Fibroblast of lung (primary cell): Measurements from ENCODE around the gene CCNL1. TPM values are rescaled to one million over a fixed set of nuclear protein-coding genes. Genes with fewer than 3 reads are reported as not detected.

ENCODE experiments used
- DNase-seq, 2 donors: peaks; one replicate each; pipeline versions ENCODE4 v3.0.0 to v3.0.0-alpha.2; 2010; ENCODE audit warnings: low read depth in 2 of 2
- H2AFZ ChIP-seq: 2 replicates; pipeline ENCODE4 v1.5.1; 2012; ENCODE audit warnings: low read length, control low read depth, inconsistent platforms
- H3K27ac ChIP-seq: 2 replicates; pipeline ENCODE4 v1.5.1; 2011; ENCODE audit warnings: low read length, control low read depth; ENCODE audit not compliant: insufficient read depth
- H3K27me3 ChIP-seq: 2 replicates; pipeline ENCODE4 v1.5.1; 2011; ENCODE audit warnings: mild to moderate bottlenecking, low read length; ENCODE audit not compliant: control insufficient read depth, insufficient read depth
- H3K36me3 ChIP-seq: 2 replicates; pipeline ENCODE4 v1.5.1; 2011; ENCODE audit warnings: low read length; ENCODE audit not compliant: control insufficient read depth, insufficient read depth
- H3K4me1 ChIP-seq: 2 replicates; pipeline ENCODE4 v1.5.1; 2011; ENCODE audit warnings: low read length; ENCODE audit not compliant: control insufficient read depth, insufficient read depth; ENCODE audit errors: extremely low read depth
- H3K4me2 ChIP-seq: 2 replicates; pipeline ENCODE4 v1.5.1; 2011; ENCODE audit warnings: low read length, control low read depth; ENCODE audit not compliant: insufficient read depth; ENCODE audit errors: extremely low read depth
- H3K4me3 ChIP-seq, 4 experiments: fragments of 200-600 bp in 1 of 4; sonication (generic) in 1 of 4; replicated peaks in 1 of 4; 2 replicates each; pipeline ENCODE4 v1.5.1; 2011 to 2016; ENCODE audit warnings: low read length in 4 of 4, low read depth in 3 of 4, mild to moderate bottlenecking in 3 of 4, control low read depth in 2 of 4, inconsistent platforms in 1 of 4, mixed read lengths in 1 of 4; ENCODE audit not compliant: insufficient read depth in 1 of 4; ENCODE audit errors: control extremely low read depth in 1 of 4
- H3K79me2 ChIP-seq: 2 replicates; pipeline ENCODE4 v1.5.1; 2012; ENCODE audit warnings: mild to moderate bottlenecking, low read length, inconsistent platforms; ENCODE audit not compliant: control insufficient read depth, insufficient read depth
- H3K9ac ChIP-seq: 2 replicates; pipeline ENCODE4 v1.5.1; 2011; ENCODE audit warnings: mild to moderate bottlenecking, low read length, control low read depth; ENCODE audit not compliant: insufficient read depth
- H3K9me3 ChIP-seq: 2 replicates; pipeline ENCODE4 v1.5.1; 2012; ENCODE audit warnings: low read depth, low read length; ENCODE audit not compliant: control insufficient read depth, insufficient read depth
- H4K20me1 ChIP-seq: 2 replicates; pipeline ENCODE4 v1.5.1; 2011; ENCODE audit warnings: low read length; ENCODE audit not compliant: control insufficient read depth, insufficient read depth; ENCODE audit errors: extremely low read depth
- EZH2 ChIP-seq: IDR thresholded peaks from 2 replicates; pipeline ENCODE4 v1.5.1; 2012; ENCODE audit warnings: low read length, control low read depth, mild to moderate bottlenecking; ENCODE audit errors: missing control alignments
- polyA plus RNA-seq, 2 donors: library from polyadenylated mRNA; depleted of rRNA in 1 of 2; stranded (reverse) in 1 of 2; unstranded in 1 of 2; fragments of >200 nt; gene quantifications; 2 replicates each; pipeline ENCODE4 v1.2.1, GENCODE V29; 2011 to 2012; ENCODE audit warnings: missing spikeins in 1 of 2
- total RNA-seq: library from RNA; depleted of rRNA; stranded (reverse); fragments of >200 nt; gene quantifications from 2 replicates; pipeline ENCODE4 v1.2.1, GENCODE V29; 2014
- TF ChIP-seq, protein P1 (sequence below), 2 donors: IDR thresholded peaks in 1 of 2; conservative IDR thresholded peaks in 1 of 2; 1 replicate in 1 of 2; 2 replicates in 1 of 2; pipeline ENCODE4 v1.5.1; 2011 to 2012; ENCODE audit warnings: low read length in 2 of 2, control low read depth in 1 of 2, inconsistent platforms in 1 of 2, low read depth in 1 of 2, mild to moderate bottlenecking in 1 of 2

Gene CCNL1
- total and polyA plus RNA-seq, 2 donors (not counting 1 experiment from before 2014, with no cell fraction given): 63.8 to 219 TPM

DNA sequence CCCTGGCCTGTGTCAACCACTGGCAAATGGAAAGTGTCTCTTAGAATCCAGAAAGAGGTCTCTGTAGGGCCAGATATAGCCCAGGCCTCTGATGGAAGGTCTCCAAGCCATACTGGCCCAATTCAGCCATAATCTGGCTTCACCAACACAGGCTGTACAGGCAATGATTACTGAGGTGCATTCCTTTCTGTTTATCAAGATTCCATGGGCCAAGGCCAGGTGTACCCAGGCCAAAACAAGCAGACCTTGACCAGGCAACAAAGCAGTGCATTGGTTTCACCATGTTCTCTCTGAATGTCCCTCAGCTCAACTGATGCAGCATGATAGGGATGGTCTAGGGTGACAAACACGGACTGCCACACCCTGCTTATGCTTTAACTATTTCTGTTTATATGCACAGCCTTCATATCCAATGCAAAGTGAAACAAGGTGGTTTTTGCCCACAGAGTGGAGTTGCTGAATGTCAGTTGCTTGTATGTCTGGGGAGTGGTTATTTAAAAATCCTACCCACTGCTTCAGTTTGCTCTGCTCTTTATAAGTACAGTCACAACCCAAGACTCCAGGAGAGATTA, 25.2 kb downstream of the CCNL1 start:
- DNase-seq: peak in 1 of 2 donors; percentile 58

DNA sequence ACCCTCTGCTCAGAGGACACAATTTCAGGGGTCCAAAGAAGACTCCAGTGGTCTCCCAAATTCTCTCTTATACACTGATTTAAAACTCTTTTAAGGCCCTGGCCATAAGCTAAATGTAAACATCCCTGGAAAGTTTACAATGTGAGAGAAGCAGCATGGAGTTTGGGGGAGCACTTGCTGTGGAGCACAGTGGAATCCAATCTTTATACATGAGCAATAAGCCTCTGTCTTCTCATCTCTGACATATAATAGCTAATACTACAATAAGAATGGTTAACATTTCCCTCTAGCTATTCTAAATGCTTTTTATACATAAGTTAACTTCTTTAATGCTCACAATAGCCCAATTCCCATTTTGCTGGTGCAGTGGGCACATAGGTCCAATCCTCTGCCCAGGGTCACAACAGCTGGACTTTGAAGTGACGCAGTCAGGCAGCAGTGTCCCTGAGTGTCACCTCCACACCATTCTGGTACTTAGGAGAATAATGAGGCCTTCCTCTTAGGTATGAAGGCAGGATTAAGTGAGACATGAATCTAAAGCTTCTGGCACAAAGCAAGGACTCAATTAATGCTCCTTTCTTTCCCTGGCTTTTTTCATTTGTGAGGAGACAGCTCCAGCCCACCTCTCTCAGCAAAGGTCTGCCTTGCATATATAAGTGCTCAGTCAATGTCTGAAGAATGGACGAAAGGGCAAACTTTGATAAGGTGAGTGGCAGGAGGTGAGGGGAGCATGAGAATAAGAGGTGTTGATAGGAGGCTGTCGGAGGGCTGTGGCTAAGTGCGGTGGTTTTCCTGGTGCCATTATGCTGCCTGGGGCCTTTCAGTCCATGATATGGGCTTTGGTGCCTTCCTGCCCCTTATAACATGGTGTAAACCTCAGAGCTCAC, 26.3 kb downstream of the CCNL1 start:
- Histone ChIP-seq H3K4me3 (no peak overlapping the region), H3K4me1 (peaks cover 16% of the 10 kb centered on the region), H3K27me3 (no peaks in the 10 kb centered on the region), H2AFZ (no peak overlapping the region), H3K36me3 (no peaks in the 10 kb centered on the region), H3K27ac (no peak overlapping the region), H3K4me2 (no peak overlapping the region), H3K79me2 (no peaks in the 10 kb centered on the region), H4K20me1 (no peaks in the 10 kb centered on the region), H3K9ac (no peak overlapping the region), H3K9me3 (no peaks in the 10 kb centered on the region)
- no peak for TF ChIP-seq EZH2
- TF ChIP-seq, protein P1, sequence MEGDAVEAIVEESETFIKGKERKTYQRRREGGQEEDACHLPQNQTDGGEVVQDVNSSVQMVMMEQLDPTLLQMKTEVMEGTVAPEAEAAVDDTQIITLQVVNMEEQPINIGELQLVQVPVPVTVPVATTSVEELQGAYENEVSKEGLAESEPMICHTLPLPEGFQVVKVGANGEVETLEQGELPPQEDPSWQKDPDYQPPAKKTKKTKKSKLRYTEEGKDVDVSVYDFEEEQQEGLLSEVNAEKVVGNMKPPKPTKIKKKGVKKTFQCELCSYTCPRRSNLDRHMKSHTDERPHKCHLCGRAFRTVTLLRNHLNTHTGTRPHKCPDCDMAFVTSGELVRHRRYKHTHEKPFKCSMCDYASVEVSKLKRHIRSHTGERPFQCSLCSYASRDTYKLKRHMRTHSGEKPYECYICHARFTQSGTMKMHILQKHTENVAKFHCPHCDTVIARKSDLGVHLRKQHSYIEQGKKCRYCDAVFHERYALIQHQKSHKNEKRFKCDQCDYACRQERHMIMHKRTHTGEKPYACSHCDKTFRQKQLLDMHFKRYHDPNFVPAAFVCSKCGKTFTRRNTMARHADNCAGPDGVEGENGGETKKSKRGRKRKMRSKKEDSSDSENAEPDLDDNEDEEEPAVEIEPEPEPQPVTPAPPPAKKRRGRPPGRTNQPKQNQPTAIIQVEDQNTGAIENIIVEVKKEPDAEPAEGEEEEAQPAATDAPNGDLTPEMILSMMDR (conservative IDR thresholded peaks at IDR 0.05 in 1 of 2, IDR thresholded peaks at IDR 0.05 in 1 of 2; ENCODE audit: low read depth in 1 of 2, low read length in 2 of 2): no peak
- DNase-seq: no peak

More for the DNA sequence above, 25.2 kb downstream of the CCNL1 start:
- no peak overlapping the region for H3K4me2 ChIP-seq
- no peaks in the 10 kb centered on the region for H3K9me3 ChIP-seq
- H4K20me1 ChIP-seq: no peaks in the 10 kb centered on the region
- no peak overlapping the region for H3K9ac ChIP-seq
- H3K27ac ChIP-seq: no peak overlapping the region
- H3K4me1 ChIP-seq: peaks cover 15% of the 10 kb centered on the region
- H3K27me3 ChIP-seq: no peaks in the 10 kb centered on the region
- H3K4me3 ChIP-seq: no peak overlapping the region
- no peaks in the 10 kb centered on the region for H3K79me2 ChIP-seq
- H3K36me3 ChIP-seq: no peaks in the 10 kb centered on the region
- H2AFZ ChIP-seq: no peak overlapping the region
- TF ChIP-seq EZH2: no peak
- TF ChIP-seq, protein P1 (conservative IDR thresholded peaks at IDR 0.05 in 1 of 2, IDR thresholded peaks at IDR 0.05 in 1 of 2; ENCODE audit: low read depth in 1 of 2, low read length in 2 of 2): no peak

DNA sequence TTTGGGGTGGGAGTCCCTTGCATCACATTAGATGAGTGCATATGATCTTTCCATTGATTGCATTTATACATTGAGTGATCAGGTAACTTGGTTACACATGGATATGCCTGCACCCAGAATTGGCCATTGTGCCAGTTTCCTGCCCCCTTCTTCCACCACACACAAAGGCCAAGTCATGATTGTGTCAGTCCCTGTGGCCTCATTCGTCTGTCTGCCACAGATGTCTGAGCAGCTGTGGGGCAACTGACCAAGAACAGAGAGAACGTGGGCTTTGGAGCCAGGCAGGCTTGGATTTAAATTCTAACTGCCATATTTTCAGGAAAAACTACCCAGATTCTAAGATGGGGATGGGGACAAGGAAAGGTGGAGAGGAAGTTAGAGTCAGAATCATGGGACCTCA, 27.0 kb downstream of the CCNL1 start:
- TF ChIP-seq, protein P1 (conservative IDR thresholded peaks at IDR 0.05 in 1 of 2, IDR thresholded peaks at IDR 0.05 in 1 of 2; ENCODE audit: low read depth in 1 of 2, low read length in 2 of 2): no peak
- no peaks in the 10 kb centered on the region for H3K36me3 ChIP-seq
- no peaks in the 10 kb centered on the region for H3K79me2 ChIP-seq
- H3K9ac ChIP-seq: no peak overlapping the region
- H4K20me1 ChIP-seq: no peaks in the 10 kb centered on the region
- no peak for DNase-seq
- no peak overlapping the region for H3K4me2 ChIP-seq
- H2AFZ ChIP-seq: no peak overlapping the region
- peaks cover 21% of the 10 kb centered on the region for H3K4me1 ChIP-seq
- H3K9me3 ChIP-seq: no peaks in the 10 kb centered on the region
- no peak overlapping the region for H3K27ac ChIP-seq
- H3K4me3 ChIP-seq: no peak overlapping the region
- no peaks in the 10 kb centered on the region for H3K27me3 ChIP-seq
